ENCODE measurements around the gene GYG1.

GRCh38 chr3:149019580-149019979 lies 28.2 kb downstream of the GYG1 start:
- TF ChIP-seq USF2 (IDR thresholded peaks at IDR 0.05; ENCODE audit: low read depth, low read length) (no peak), CTCF (conservative IDR thresholded peaks at IDR 0.05; ENCODE audit: low read depth, low read length) (no peak), MAFK (IDR thresholded peaks at IDR 0.05; ENCODE audit: low read depth, low read length) (no peak), CHD1 (IDR thresholded peaks at IDR 0.05; ENCODE audit: low read depth, low read length) (no peak)
